Measurements from ENCODE around the gene YES1. TPM values are rescaled to one million over a fixed set of nuclear protein-coding genes. Genes with fewer than 3 reads are reported as not detected.

YES1 gene
- 60.7 TPM for total RNA-seq

DNA sequence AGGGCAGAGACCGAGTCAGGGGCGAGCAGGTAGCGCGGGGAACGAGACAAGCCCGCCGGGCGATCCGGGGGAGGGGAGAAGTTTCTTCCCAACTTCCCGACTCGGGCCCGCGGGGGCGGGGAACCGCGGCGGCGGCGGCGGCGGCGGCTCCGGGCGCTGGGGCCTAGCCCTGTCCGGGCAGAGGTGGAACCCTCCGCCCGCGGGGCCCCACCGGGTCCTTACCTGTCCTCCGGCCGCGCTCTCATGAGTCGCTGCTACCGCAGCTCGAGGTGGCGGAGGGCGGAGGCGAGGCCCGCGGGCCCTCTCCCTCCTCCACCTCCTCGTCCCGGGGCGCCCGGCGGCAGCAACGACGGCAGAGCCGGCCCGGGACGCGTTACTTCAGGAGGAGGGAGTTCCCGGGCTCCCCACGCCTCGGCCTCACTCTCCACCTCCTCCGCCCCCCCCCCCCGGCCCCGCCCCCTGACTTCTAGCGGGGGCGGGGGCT lies at the start of gene YES1:
Gene YES1, minus strand, starts transcription at position 351 of the 484 bp plus-strand sequence. CDS start 55,415 bp downstream, outside the sequence.
- DNase-seq (ENCODE audit: low spot score in 2 of 2) (peak; percentile 16 to 78), FAIRE-seq (no peak)

DNA sequence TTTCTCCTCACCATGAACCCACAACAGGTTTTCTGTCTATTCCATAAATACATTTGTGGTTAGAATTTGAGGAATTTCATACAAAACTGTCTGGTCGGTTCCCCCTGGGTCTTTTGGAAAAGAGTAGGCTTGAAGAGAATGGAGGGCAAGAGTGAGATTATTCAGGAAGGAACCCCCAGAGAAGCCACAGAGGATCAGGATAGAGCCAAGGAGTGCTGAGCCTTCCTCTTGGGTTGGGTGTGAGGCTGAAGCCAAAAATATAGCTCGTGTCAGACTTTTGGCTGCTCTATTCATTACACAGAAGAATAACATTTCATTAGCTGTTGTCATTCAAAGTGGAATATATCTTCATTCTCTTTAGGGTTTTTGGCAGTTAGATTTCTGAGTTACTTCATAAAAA lies 45.9 kb upstream of the YES1 start:
- FAIRE-seq, result no peak
- DNase-seq (ENCODE audit: low spot score in 2 of 2), result no peak

DNA sequence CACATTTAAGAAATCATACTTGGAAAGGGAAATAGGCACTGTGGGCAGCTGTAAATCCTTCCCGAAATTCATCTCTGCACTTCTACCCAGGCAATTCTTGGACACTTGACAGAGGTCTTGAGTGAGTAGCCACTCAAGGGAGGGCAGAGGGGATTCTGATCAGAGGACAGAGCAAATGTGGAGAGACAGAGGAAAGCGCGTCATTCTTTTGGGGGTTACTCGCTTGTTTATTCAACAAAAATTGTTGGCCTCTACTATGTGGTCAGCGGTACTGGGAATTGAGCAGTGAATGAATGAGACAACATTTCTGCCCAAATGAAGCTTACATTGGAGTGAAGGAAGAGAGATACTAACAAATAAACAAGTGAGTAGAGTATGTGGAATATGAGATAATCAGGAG lies 41.4 kb upstream of the YES1 start:
- FAIRE-seq, result no peak
- no peak for DNase-seq (ENCODE audit: low spot score in 2 of 2)

DNA sequence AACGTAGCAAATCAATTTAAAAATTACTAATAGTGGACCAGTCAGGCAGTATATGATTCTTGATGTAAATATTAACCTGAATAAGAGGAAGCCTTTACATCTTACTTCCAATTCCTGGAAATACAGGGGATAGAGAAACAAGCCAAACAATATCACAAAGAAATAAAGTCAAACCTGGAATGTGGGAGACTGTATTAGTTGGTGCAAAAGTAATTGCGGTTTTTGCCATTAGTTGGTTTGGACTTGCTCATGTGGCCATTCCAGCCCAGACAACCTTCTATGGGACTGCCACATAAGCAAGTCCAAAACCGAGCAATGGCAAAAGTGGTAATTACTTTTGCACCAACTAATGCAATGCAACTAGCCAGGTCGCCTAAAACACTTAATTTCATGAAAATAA lies 38.9 kb upstream of the YES1 start:
- FAIRE-seq (no peak), DNase-seq (ENCODE audit: low spot score in 2 of 2) (no peak)

DNA sequence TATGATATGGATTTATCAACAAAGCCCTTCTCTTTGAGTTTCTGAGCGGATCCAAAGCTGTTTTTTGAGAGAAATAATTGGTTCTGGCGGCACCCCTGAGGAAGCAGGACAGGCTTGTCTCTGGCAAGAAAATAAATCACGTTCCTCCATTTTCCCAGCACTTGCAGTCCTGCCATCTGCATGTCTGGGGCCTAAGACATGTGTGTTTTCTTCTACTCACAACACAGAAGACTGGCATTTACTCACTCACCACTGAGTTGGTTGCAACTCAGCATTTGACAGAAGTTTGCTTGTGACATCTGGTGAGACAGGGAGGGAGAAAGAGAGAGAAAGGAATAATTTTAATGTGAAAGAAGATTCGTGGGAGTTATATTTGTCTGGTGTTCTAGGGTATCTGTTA lies 37.0 kb upstream of the YES1 start:
- FAIRE-seq (no peak), DNase-seq (ENCODE audit: low spot score in 2 of 2) (no peak)

DNA sequence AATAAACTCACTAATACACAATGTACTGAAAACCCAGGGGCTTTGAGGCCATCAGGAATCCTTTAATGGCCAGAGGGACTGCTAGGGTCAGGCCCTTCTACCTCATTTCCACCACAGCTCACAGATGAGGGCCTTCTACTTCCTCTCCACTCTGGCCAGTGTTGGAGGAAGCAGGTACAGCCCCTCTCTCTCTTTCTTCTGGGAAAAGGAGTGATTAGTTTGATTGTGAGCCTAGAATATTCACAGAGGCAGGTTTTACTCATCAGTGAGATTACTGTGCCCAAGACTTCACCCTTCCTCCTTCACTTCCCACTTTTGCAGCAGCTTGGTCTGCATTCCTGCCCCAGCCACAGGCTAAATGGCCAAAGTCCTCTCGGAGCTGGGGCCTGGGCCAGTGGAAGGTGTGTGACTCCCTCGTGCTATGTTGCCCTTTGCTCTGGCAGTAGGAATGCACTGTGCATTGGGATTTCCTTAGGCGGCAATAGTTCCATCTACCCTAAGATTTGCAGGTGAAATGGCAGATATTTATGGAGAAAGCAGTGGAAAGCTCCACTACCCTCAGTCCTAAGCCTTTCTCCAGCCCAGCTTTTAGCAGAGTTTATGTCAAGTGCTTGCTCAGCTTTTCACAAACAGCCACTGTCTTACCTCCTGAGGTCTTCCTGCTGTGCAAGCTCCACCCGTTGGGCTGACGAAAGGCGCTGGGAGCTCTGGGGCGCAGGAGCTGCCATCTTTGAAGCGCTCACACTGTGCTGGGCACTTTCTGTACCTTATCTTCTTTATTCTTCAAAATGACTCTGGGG lies 36.2 kb upstream of the YES1 start:
- no peak for FAIRE-seq
- DNase-seq (ENCODE audit: low spot score in 2 of 2), result no peak

DNA sequence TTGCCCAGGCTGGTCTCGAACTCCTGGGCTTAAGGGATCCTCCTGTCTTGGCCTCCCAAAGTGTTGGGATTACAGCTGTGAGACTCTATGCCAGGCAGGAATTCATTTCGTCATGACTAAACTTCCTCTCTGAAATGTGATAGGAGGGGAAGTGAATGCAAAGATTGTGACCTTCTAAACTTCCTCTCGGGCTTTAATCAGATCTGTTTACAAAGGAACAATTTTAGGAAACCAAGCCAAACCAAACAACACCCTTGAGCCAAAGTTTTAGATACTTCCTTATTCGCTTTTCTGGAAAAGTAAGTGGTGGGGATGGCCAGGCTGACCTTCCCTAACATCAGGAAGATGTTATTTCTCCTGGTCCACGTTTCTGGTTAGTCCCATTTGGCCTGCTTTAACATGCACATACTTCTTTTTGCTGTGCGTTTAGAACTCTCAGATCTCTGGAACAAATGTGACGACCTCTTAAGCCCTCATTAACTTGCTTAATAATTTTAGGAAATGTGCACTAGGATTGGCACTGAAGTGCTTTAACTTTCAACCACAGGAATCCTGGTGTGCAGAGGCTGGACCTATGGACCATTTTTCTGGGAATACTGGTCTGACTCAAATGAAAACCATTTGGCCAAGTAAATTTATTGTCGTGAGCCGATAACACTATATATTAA lies 33.2 kb upstream of the YES1 start:
- DNase-seq (ENCODE audit: low spot score in 2 of 2), result peak in 1 of 2 donors; percentile 14
- no peak for FAIRE-seq

DNA sequence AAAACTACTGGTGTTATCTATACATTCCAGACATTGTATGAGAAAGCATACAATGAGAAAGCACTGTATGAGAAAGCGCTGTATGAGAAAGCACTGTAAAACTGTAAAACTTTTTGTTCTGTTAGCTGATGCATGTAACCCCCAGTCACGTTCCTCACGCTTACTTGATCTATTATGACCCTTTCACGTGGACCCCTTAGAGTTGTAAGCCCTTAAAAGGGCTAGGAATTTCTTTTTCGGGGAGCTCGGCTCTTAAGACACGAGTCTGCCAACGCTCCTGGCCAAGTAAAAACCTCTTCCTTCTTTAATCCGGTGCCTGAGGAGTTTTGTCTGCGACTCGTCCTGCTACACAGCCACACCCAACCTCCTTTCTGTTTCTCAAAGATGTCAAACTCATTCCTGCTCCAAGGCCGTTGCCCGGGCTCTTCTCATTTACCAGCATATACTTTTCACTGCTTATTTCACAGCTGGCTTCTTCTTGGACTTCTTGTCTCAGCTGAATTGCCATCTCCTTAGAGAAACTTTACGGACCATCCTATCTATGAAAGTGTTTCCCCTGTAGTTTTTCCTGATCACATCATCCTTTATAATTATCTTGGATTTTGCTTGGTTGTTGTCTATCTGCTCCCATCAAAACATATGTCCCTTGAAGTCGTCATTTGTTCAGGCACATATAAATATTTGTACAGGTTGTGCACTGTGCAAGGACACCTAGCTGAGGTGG lies 29.8 kb upstream of the YES1 start:
- DNase-seq (ENCODE audit: low spot score in 2 of 2) (no peak), FAIRE-seq (no peak)

DNA sequence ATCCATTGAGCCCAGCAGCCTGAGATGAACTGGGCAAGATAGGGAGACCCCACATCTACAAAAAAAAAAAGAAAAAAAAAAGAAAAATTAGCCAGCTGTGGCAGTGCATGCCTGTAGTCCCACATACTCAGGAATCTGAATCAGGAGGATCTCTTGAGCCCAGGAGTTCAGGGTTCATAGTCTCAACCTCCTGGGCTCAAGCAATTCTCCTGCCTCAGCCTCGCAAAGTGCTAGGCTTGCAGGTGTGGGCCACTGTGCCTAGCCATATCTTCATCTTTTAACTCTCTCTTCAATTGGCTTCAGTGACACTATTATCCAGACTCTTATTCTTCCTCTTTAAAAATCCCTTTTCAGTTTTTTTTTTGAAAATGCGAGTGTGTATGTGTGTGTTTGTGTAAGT lies 28.5 kb upstream of the YES1 start:
- no peak for DNase-seq (ENCODE audit: low spot score in 2 of 2)
- FAIRE-seq, result no peak

DNA sequence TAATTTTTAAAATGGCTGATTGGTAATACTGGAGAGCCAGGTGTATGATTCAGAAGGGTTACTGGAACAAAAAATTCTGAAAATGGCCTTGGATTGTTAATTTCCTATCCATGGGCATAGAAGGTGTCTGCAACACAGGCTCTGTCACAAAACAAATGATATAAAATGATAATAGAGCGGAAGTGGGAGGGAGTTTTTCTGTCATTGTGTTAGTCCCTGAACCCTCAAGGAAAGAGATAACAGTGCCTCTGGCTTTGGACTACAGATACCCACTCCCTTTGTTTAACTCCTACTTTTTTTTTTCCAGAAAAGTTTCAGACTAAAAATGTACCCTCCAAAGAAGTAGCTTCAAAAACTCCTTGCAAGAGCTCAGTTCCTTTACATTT lies 28.0 kb upstream of the YES1 start:
- no peak for DNase-seq (ENCODE audit: low spot score in 2 of 2)
- FAIRE-seq, result no peak

DNA sequence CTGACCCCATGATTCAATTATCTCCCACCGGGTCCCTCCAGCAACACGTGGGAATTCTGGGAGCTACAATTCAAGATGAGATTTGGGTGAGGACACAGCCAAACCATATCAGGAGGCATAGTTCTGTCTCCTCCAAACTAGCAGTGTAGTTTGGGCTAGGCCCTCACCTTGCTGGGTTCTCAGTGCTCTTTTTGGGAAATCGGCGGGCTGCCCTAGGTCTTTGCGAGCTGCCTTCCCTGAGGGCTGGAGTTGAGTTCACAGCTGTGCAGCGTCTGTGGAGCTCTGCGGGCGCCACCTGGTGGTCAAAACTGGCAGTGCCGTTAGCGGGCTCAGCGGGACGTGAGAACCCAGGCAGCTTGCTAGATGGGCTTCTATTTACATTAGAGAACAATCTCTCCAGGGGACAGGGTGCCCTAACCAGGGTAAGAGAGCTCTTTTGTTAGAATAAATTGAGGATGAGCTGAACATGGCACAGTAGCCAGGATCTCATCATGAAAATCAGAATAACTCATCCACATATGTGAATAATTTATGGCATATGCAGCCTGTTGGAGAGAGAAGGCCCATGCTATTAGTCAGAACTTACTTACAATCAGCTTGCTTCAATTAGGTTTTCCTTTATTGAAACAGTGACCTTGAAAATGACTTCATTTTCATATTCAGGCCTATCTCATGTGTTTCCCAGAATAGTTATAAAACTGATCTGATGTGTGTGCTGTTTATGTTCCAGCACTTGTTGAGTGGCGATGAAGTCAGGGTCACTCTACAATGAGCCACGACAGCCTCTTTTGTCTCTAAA lies 27.4 kb upstream of the YES1 start:
- FAIRE-seq (no peak), DNase-seq (ENCODE audit: low spot score in 2 of 2) (peak; percentile 53 to 81)

DNA sequence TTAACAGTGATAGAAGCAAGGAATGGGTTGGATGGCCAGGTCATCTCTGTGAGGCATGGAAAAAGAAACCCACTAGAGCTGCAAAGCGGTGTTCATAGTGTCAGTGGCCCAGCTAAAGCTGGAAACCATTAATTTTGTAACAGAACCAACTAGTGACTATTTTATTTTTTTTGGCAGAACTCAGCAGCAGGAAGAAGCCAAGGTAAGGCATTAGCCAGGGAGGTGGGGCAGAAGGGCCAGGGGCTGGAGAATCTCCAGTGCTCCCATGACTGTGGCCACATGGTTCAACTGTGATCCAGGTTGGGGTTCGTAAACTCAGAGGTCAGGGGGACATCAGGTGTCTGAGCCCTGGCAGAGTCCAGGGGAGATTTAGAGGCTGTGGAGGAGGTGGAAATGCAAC lies 25.9 kb upstream of the YES1 start:
- FAIRE-seq (no peak), DNase-seq (ENCODE audit: low spot score in 2 of 2) (no peak)

DNA sequence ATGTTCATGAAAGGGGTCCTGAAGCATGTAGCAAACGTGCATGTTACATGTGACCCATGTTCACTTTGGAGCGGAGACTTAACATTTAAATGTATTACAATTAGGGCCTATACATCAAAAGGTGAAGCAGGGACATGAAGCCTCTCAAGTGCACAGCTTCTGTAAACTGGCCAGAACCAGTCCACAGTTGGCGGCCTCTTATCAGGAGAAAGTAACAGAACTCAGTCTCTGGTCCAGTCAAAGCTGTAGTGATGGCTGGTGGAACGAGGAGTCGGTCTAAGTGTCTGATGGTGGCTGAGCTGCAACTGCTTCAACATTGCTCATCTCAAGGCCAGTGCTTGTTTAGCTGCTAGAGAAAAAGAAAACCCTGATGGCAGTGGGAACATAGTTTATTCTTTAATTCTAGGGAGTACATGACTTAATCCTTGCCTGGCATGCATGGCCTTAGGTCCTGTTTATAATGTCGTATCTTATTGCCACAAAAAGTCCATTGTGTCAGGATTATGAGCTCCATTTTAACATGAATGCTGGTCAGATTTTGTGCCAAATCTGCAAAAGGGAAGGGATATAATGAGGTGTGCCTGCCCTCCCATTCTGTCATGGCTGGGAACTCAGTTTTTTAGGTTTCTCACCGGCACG lies 22.2 kb upstream of the YES1 start:
- FAIRE-seq (no peak), DNase-seq (ENCODE audit: low spot score in 2 of 2) (no peak)

DNA sequence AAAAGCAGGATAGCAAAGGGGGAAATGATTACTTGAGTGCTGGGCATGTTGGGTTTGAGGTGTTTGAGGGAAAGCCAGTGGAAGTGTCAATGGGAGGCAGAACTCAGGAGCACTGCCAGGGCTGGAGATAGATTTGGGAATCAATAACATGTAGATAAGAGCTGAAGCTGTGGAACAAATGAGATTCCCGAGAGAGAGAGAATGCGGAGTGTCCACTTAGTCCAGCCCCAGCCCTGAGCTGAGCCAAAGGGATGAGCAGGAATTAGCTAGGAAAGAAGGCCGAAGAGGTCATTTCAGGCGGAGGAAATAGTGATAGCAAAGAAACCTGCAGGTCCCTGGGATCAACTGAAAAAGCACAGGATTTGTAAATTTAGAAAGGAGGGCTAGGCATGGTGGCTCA lies 21.2 kb upstream of the YES1 start:
- no peak for FAIRE-seq
- no peak for DNase-seq (ENCODE audit: low spot score in 2 of 2)

DNA sequence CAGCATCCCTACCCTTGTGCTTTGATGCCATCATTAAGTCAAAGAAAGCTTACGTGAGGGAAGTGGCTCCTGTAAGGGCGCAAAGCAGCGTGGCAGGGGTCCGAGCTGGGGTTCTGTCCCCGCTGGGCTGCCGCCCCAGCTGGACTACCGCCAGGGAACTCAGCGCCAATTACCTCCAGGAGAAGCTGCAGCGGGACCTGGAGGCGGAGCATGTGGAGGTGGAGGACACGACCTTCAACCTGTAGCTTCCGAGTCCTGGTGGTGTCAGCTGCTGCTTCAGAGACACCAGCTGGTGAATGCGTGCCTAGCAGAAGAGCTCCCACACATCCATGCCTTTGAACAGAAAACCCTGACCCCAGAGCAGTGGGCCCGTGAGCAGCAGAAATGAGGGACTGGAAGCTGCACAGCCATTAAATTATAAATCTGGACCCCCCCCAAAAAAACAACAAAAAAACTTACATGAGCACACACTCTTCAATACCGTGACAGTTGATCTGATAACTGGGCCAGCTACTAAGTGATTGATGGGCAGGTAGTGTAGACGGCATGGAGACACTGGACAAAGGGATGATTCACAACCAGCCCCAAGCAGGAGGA lies 20.1 kb upstream of the YES1 start:
- no peak for DNase-seq (ENCODE audit: low spot score in 2 of 2)

DNA sequence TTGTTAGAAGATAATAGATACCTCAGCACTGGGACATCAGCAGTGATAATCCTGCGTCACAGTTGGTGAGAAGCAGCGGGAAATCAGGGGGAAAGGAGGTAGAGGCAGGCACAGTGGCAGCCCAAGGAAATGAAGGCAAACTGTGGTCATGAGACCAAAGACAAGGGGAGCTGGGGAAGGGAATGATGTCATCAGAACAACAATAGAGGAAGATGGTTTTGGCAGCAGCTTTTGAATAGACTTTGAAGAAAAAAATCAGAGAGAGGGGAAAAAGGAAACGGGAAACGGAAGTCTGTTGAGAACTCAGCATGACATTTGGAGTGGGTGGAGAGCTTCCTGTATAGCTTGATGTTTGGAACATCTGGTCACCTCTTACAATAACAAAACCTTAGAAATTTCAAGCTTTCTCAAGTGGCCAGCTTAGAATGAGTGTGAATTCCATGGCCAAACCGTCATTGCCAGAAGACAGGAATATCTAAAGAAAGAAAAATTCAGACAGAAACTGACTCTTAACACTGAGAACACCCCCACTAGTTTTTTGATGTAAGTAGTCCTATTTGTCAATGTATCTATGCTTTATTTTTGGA lies 18.4 kb upstream of the YES1 start:
- DNase-seq (ENCODE audit: low spot score in 2 of 2), result peak in 1 of 2 donors; percentile 22
- no peak for FAIRE-seq

More for the DNA sequence above, 20.1 kb upstream of the YES1 start:
- FAIRE-seq, result no peak

DNA sequence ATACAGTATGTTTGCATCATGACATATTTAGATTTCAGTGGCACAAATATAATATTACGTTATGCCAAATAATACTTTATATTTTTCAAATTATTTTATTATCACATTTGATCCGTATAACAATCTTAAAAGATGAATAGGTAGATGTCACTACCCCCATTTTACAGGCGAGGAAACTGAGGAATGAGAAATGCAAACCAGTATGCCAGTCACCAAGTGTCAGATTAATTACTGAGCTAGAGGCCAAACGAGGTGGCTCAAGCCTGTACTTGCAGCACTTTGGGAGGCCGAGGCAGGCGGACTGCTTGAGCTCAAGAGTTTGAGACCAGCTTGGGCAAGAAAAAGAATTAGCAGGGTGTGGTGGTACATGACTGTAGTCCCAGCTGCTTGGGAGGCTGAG lies 17.4 kb upstream of the YES1 start:
- FAIRE-seq (no peak), DNase-seq (ENCODE audit: low spot score in 2 of 2) (no peak)

DNA sequence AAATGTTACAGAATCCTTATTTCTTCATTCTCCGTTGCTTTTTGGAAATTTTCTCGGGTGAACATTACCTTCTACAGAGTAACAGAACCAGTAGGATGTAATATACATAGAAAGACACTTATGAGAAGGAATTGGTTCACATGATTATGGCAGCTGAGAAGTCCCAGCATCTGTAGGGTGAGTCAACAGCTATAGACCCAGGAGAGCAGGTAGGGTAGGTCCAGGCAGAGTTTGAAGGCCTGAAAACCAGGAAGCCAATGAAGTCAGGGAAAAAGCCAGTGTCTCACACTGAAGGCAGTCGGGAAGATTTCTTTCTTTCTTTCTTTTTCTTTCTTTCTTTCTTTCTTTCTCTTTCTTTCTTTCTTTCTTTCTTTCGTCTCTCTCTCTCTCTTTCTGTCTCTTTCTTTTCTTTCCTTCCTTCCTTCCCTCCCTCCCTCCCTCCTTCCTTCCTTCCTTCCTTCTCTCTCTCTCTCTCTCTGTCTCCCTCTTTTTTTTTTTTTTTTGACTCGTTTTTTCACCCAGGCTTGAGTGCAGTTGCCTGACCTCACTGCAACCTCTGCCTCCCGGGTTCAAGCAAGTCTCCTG lies 15.1 kb upstream of the YES1 start:
- FAIRE-seq, result no peak
- no peak for DNase-seq (ENCODE audit: low spot score in 2 of 2)
